Effector memory CD8-positive, alpha-beta T cell (primary cell): ENCODE measurements around the gene GCLM.
A peak's percentile ranks its signal among the peaks of the same experiment; 100 is the strongest.

Source experiments
- ATAC-seq: fragments of 150-1000 bp; cut with Tn5 transposase; replicated peaks from 2 replicates; pipeline ENCODE4 v1.10.0; 2021; ENCODE audit warnings: mild to moderate bottlenecking, moderate library complexity
- DNase-seq, 3 experiments: peaks; one replicate each; pipeline ENCODE4 v3.0.0; 2021
- H3K27ac Mint-ChIP-seq, 2 donors: one replicate each; pipeline ENCODE4 v1.8.0; 2022; ENCODE audit warnings: mild to moderate bottlenecking in 2 of 2, mixed read lengths in 2 of 2, moderate library complexity in 2 of 2
- H3K27me3 Mint-ChIP-seq, 2 donors: one replicate each; pipeline ENCODE4 v1.8.0; 2022; ENCODE audit warnings: mixed read lengths in 2 of 2
- H3K36me3 Mint-ChIP-seq: one replicate; pipeline ENCODE4 v1.8.0; 2022; ENCODE audit warnings: mild to moderate bottlenecking, moderate library complexity, mixed read lengths; ENCODE audit not compliant: insufficient read depth
- H3K4me1 Mint-ChIP-seq, 2 donors: one replicate each; pipeline ENCODE4 v1.8.0; 2022; ENCODE audit warnings: low read depth in 2 of 2, mixed read lengths in 2 of 2
- H3K4me3 Mint-ChIP-seq, 2 donors: one replicate each; pipeline ENCODE4 v1.8.0; 2022; ENCODE audit warnings: mild to moderate bottlenecking in 2 of 2, mixed read lengths in 2 of 2, moderate library complexity in 2 of 2
- H3K9me3 Mint-ChIP-seq, 2 donors: one replicate each; pipeline ENCODE4 v1.8.0; 2022; ENCODE audit warnings: mixed read lengths in 2 of 2

The GCLM gene

GRCh38 chr1:93848350-93848883 is 60.8 kb downstream of the GCLM start:
- Mint-ChIP-seq H3K36me3 (peaks cover 27% of the 10 kb centered on the region), H3K4me3 (peak overlapping the region; percentile 95 to 97), H3K27ac (peak overlapping the region; percentile 100), H3K9me3 (no peaks in the 10 kb centered on the region), H3K27me3 (peaks cover 6 to 11% of the 10 kb centered on the region in 2 donors), H3K4me1 (peaks cover 22 to 34% of the 10 kb centered on the region in 2 donors)
- DNase-seq: no peak
- ATAC-seq: no peak

GRCh38 chr1:93847811-93848288 is 61.4 kb downstream of the GCLM start:
- peak; percentile 44 for ATAC-seq
- Mint-ChIP-seq H3K27me3 (peaks cover 6 to 7% of the 10 kb centered on the region in 2 donors), H3K27ac (peak overlapping the region; percentile 100), H3K9me3 (no peaks in the 10 kb centered on the region), H3K4me3 (peak overlapping the region; percentile 95 to 97), H3K36me3 (peaks cover 27% of the 10 kb centered on the region), H3K4me1 (peaks cover 22 to 34% of the 10 kb centered on the region in 2 donors)
- DNase-seq: peak; percentile 61 to 65 (median 64)

GRCh38 chr1:93846992-93847810 is 62.0 kb downstream of the GCLM start:
- peak; percentile 67 for ATAC-seq
- peaks cover 27% of the 10 kb centered on the region for H3K36me3 Mint-ChIP-seq
- H3K4me1 Mint-ChIP-seq: peaks cover 22 to 34% of the 10 kb centered on the region in 2 donors
- peak overlapping the region; percentile 95 to 97 for H3K4me3 Mint-ChIP-seq
- DNase-seq: peak; percentile 87 to 91 (median 90)
- H3K27ac Mint-ChIP-seq: peak overlapping the region; percentile 100
- no peaks in the 10 kb centered on the region for H3K9me3 Mint-ChIP-seq
- peaks cover 5 to 6% of the 10 kb centered on the region in 2 donors for H3K27me3 Mint-ChIP-seq

- no peaks in the 10 kb centered on the region for H3K9me3 Mint-ChIP-seq
- peak overlapping the region; percentile 95 to 97 for H3K4me3 Mint-ChIP-seq
- DNase-seq (peak; percentile 77 to 83 (median 82)), ATAC-seq (peak; percentile 55)
- H3K4me1 Mint-ChIP-seq: peaks cover 22 to 34% of the 10 kb centered on the region in 2 donors
- H3K27me3 Mint-ChIP-seq: peaks cover 5 to 6% of the 10 kb centered on the region in 2 donors
- peak overlapping the region; percentile 100 for H3K27ac Mint-ChIP-seq
- H3K36me3 Mint-ChIP-seq: peaks cover 27% of the 10 kb centered on the region
These were observed 62.8 kb downstream of the GCLM start for GRCh38 chr1:93846206-93846991.

GRCh38 chr1:93845538-93846205 is 63.6 kb downstream of the GCLM start:
- peak overlapping the region; percentile 95 to 97 for H3K4me3 Mint-ChIP-seq
- H3K4me1 Mint-ChIP-seq: peaks cover 22 to 34% of the 10 kb centered on the region in 2 donors
- peak; percentile 32 for ATAC-seq
- H3K36me3 Mint-ChIP-seq: peaks cover 27% of the 10 kb centered on the region
- DNase-seq: no peak
- peaks cover 5 to 6% of the 10 kb centered on the region in 2 donors for H3K27me3 Mint-ChIP-seq
- H3K9me3 Mint-ChIP-seq: no peaks in the 10 kb centered on the region
- H3K27ac Mint-ChIP-seq: peak overlapping the region; percentile 100

- Mint-ChIP-seq H3K9me3 (no peaks in the 10 kb centered on the region), H3K4me1 (peaks cover 18 to 28% of the 10 kb centered on the region in 2 donors), H3K4me3 (no peak overlapping the region), H3K36me3 (peaks cover 27% of the 10 kb centered on the region), H3K27me3 (peaks cover 5 to 6% of the 10 kb centered on the region in 2 donors), H3K27ac (peak overlapping the region in 1 of 2 donors; percentile 53)
- DNase-seq (peak; percentile 38 to 42 (median 40)), ATAC-seq (no peak)
These were observed 64.8 kb downstream of the GCLM start for GRCh38 chr1:93844262-93845045.

- Mint-ChIP-seq H3K27me3 (peaks cover 5 to 6% of the 10 kb centered on the region in 2 donors), H3K4me1 (peaks cover 18 to 23% of the 10 kb centered on the region in 2 donors), H3K4me3 (no peak overlapping the region), H3K36me3 (peaks cover 22% of the 10 kb centered on the region), H3K27ac (no peak overlapping the region), H3K9me3 (no peaks in the 10 kb centered on the region)
- ATAC-seq (no peak), DNase-seq (no peak)
These were observed 66.3 kb downstream of the GCLM start for GRCh38 chr1:93842750-93843500.

GRCh38 chr1:93841771-93842170 is 67.5 kb downstream of the GCLM start:
- no peaks in the 10 kb centered on the region for H3K9me3 Mint-ChIP-seq
- ATAC-seq: no peak
- no peak for DNase-seq
- peaks cover 11% of the 10 kb centered on the region for H3K36me3 Mint-ChIP-seq
- H3K27me3 Mint-ChIP-seq: no peaks in the 10 kb centered on the region
- no peak overlapping the region for H3K27ac Mint-ChIP-seq
- H3K4me1 Mint-ChIP-seq: peaks cover 12 to 15% of the 10 kb centered on the region in 2 donors
- H3K4me3 Mint-ChIP-seq: no peak overlapping the region

GRCh38 chr1:93840956-93841482 is 68.2 kb downstream of the GCLM start:
- Mint-ChIP-seq H3K27ac (no peak overlapping the region), H3K9me3 (no peaks in the 10 kb centered on the region), H3K4me3 (no peak overlapping the region), H3K36me3 (peaks cover 3% of the 10 kb centered on the region), H3K4me1 (peaks cover 11 to 13% of the 10 kb centered on the region in 2 donors), H3K27me3 (peaks cover 0 to 7% of the 10 kb centered on the region in 2 donors)
- no peak for DNase-seq
- no peak for ATAC-seq

GRCh38 chr1:93839753-93840152 is 69.5 kb downstream of the GCLM start:
- H3K27ac Mint-ChIP-seq: no peak overlapping the region
- H3K36me3 Mint-ChIP-seq: no peaks in the 10 kb centered on the region
- no peak for DNase-seq
- peaks cover under 1 to 10% of the 10 kb centered on the region in 2 donors for H3K27me3 Mint-ChIP-seq
- no peak overlapping the region for H3K4me3 Mint-ChIP-seq
- peaks cover 5% of the 10 kb centered on the region in 2 donors for H3K4me1 Mint-ChIP-seq
- ATAC-seq: no peak
- peaks cover under 1 to 2% of the 10 kb centered on the region in 2 donors for H3K9me3 Mint-ChIP-seq

- Mint-ChIP-seq H3K27ac (no peak overlapping the region), H3K36me3 (no peaks in the 10 kb centered on the region), H3K4me3 (no peak overlapping the region), H3K27me3 (peaks cover 5 to 10% of the 10 kb centered on the region in 2 donors), H3K4me1 (peaks cover 1 to 2% of the 10 kb centered on the region in 2 donors), H3K9me3 (peaks cover 4 to 7% of the 10 kb centered on the region in 2 donors)
- DNase-seq (no peak), ATAC-seq (no peak)
These were observed 69.9 kb downstream of the GCLM start for GRCh38 chr1:93839307-93839706.
